Erythroblast (primary cell): ENCODE data around the gene KRT36.

Source experiments
- GATA1 ChIP-seq: IDR thresholded peaks from 2 replicates; pipeline ENCODE4 v1.6.1; 2011; ENCODE audit warnings: low read depth, mild to moderate bottlenecking, control low read depth, low read length, moderate library complexity
- POLR2A ChIP-seq: IDR thresholded peaks from 2 replicates; pipeline ENCODE4 v1.6.1; 2011; ENCODE audit warnings: mild to moderate bottlenecking, low read length

DNA sequence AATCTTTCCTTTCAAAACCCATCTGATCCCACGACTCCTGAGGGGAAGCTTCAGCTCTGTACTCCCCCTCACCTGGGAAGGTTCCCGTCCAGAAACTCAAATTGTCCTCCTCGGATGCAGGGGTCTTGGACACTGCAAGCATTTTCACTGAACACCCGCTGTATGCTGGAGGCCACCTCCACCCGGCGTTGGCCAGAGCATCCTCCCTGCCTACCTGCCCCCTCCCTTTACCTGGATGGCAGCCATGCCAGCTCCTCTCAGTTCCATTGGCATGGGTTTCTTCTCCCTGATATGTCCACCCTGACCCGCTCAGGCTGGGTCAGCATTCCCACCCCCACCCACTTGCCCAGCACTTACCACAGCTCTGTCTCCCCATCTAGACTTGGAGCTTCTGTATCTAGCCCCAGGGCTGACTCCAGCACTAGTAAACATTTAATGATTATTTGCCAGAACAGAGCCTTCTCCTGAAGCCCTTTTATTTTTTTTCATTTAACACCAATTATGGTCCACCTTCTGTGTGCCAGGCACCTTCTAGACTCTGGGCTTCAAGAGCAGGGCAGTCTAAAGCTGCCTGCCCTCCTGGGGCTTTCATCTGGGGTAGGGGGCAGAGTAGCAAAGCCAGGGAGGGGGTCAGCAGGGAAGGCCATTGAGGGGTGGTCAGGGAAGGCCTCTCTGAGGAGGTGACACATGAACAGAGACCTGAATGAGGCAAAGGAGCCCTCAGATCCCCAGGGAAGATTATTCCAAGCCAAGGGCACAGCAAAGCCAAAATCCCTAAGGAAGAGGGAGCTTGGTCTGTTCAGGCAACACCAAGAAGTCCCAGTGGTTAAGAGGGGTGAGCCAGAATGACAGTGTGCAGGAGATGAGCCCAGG, 47.3 kb upstream of the KRT36 start:
- no peak for TF ChIP-seq POLR2A
- TF ChIP-seq GATA1, result no peak
